HPDE6-E6E7 (cell line): ENCODE data around the gene DNAAF9.

Experiments used
- DNase-seq: peaks from one replicate; pipeline ENCODE4 v3.0.0; 2011; ENCODE audit warnings: missing footprints; ENCODE audit errors: extremely low spot score

The DNAAF9 gene

DNA sequence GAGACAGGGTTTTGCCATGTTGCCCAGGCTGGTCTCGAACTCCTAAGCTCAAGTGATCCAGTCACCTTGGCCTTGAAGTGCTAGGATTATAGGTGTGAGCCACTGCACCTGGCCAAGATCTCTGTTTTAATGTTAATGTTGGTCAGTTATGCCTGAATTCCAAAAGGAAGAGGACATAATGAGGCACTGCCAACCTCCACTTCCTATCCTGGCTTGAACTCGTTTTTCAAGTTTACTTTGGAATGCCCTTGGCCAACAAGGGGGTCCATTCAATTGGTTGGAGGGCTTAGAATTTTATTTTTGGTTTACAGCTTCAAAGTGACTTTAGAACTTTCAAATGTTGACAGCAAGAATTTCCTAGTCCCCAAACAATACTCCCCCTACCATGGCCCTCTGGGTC lies 29.8 kb downstream of the DNAAF9 start:
- no peak for DNase-seq

DNA sequence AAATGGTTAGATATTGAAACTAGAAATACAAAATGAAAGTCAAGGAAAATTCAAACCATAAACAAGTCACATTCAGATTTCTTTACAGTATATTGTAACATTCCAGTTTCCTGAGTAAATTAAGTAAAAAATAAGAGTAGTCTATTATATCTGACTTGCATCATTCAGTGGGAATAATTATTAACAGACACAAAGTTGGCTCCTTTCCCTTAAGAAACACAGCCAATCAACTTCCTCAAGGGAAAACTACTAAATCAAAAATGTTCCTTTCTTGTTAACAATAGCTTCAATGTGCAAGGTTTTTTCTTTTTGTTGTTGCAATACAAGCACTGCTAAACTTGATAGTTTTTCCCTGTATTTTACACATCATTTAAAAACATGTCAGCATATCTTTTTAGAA lies 33.2 kb downstream of the DNAAF9 start:
- no peak for DNase-seq

DNA sequence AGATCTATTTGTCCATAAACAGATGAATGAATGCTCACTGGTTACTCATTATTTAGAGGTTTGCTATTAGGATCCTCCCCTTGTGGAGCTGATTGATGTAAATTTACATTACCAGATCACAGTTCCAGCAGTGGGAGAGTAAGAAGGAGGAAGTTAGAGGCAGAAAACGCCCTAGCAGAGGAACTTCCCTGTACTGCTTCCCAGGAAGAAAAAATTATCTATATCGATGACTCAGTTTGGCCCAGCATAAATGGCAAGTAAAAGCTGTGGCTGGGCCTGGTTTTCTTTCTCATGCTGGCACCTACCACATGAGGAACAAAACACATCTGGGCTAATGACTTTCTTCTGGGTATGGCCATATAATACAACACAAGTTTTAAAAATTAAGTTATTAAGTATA lies 35.7 kb downstream of the DNAAF9 start:
- DNase-seq, result no peak

DNA sequence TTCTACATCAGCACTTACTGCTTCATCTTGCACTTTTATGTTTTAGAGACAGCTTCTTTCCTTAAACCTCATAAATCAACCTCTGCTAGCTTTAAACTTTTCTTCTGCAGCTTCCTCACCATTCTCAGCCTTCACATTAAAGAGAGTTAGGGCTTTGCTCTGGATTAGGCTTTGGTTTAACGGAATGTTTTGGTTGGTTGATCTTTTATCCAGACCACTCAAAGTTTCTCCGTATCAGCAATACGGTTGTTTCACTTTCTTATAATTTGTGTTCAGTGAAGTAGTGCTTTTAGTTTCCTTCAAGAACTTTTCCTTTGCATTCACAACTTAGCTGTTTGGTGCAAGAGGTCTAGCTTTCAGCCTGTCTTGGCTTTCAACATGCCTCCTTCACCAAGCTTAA lies 40.4 kb downstream of the DNAAF9 start:
- no peak for DNase-seq

DNA sequence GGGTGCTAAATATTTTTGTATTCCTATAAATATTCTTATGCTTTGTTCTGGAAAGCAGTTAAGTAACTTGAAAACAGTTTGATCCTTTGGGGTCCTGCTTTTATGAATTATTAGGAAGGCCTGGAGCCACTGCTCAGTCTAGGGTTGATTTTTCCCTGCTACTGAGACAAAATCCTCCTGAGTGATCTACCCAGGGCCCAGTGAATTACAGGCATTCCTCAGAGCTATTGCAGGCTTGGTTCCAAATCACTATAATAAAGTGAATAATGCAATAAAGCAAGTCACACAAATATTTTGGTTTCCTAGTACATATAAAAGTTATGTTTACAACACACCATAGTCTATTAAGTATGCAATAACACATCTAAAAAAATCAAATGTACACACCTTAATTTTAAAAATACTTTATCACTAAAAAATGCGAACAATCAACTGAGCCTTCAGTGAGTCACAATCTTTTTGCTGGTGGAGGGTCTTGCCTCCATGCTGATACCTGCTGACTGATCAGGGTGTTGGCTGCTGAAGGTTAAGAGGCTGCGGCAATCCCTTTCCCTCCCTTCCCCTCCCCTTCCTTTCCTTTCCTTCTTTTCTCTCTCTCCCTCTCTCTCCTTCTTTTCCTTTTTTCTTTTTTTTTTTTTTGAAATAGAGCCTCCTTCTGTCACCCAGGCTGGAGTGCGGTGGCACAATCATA lies 43.0 kb downstream of the DNAAF9 start:
- DNase-seq, result no peak

DNA sequence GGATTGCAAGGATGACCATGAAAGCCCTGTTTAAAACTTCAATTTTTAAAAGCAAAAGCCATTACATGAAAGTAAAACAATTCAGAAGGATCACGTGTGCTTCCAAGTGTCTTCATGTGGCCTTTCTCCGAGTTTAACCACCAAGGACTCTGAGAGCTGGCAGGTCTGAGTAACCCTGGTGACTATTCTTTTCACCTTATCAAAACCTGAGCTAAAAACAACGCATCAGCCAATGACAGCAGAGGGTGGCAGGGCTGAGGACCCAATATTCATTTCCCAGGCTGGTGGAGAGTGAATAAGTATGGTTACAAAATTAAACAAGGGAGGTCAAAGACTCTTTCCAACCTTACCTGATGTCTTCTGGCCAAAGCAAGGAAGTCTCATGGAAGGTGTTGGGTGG lies 46.7 kb downstream of the DNAAF9 start:
- no peak for DNase-seq

DNA sequence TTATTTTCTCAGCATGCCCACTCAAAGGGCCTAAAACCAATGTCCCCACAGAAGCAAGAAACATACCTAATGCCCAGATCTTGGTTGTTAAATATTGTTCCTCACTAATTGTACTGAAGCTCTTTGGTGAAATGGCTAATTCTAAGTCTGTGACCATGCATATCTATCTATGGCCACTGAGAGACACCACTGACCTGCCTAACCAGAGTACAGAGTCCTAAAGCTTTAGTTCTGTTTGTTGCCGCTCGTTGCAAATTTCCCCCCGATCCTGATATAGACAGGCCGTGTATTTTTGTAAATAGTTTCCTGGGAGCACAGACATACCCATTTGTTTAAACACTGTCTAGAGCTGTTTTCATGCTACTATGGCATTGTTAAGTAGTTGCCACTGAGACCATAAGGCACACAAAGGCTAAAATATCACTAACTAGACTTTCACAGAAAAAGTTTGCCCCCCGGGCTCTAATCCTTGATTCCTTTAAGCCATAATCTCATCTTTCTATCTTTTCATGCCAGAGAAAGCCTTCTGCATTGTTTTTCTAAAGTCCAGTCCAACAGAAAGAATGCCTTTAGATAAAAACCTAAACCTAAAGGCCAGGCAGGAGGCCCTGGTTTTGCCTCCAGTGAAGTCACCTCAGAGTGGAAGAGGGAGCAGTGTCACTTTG lies 48.7 kb downstream of the DNAAF9 start:
- no peak for DNase-seq
